Measurements from ENCODE around the gene SVIL.
"Not testable (repeated sequence)": the region's sequence is repeated elsewhere in the genome, so short reads cannot be mapped to it uniquely, and the experiment has no call there.

DNA sequence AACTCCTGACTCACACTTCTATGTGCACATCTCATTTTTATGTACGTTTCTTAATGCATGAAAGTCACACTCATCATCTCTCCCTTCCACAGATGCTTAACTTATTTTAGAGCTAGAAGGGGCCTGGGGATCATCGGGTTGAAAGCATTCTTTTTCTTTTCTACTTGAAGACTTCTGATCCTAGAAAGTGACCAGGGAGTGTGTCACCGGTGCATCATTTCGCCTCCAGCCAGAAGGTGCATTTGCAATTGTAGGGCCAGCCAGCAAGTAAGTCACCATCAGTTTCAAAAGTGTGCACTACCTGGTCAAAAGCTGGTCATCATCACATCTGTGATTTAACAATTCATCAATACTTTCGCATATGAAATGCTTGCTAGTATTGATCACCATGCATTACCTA lies 123.0 kb downstream of the SVIL start:
- TF ChIP-seq, protein P1, sequence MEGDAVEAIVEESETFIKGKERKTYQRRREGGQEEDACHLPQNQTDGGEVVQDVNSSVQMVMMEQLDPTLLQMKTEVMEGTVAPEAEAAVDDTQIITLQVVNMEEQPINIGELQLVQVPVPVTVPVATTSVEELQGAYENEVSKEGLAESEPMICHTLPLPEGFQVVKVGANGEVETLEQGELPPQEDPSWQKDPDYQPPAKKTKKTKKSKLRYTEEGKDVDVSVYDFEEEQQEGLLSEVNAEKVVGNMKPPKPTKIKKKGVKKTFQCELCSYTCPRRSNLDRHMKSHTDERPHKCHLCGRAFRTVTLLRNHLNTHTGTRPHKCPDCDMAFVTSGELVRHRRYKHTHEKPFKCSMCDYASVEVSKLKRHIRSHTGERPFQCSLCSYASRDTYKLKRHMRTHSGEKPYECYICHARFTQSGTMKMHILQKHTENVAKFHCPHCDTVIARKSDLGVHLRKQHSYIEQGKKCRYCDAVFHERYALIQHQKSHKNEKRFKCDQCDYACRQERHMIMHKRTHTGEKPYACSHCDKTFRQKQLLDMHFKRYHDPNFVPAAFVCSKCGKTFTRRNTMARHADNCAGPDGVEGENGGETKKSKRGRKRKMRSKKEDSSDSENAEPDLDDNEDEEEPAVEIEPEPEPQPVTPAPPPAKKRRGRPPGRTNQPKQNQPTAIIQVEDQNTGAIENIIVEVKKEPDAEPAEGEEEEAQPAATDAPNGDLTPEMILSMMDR (conservative IDR thresholded peaks at IDR 0.05 in 1 of 2, IDR thresholded peaks at IDR 0.05 in 1 of 2; ENCODE audit: low read depth in 1 of 2, low read length in 2 of 2), result not testable (repeated sequence)
- TF ChIP-seq EZH2 (IDR thresholded peaks at IDR 0.05; ENCODE audit: low read length, missing control alignments), result not testable (repeated sequence)

All from fibroblast of lung (primary cell).